Activated B cell treated with CpG ODN at 0.5 μM for 24 hours (primary cell): ENCODE data around the gene TECTA. TPM values are rescaled to one million over a fixed set of nuclear protein-coding genes. Genes with fewer than 3 reads are reported as not detected.

Experiments used
- ATAC-seq: fragments of 200-7000 bp; cut with Tn5 transposase; one replicate; pipeline ENCODE4 v1.10.0; 2021; ENCODE audit warnings: low read depth, mild to moderate bottlenecking, moderate library complexity
- CTCF ChIA-PET: fragments of 350-600 bp; sonication (Branson Sonifier 250); formaldehyde crosslinking; loops from one replicate; lab custom pipeline; 2021; ENCODE audit warnings: antibody characterized with exemption; lab: Charles Lee
- POLR2A ChIA-PET: fragments of 350-600 bp; sonication (Branson Sonifier 250); formaldehyde crosslinking; loops from one replicate; lab custom pipeline; 2021; ENCODE audit warnings: antibody characterized with exemption; lab: Charles Lee
- DNase-seq: peaks from one replicate; pipeline ENCODE4 v3.0.0; 2022
- H3K27ac Mint-ChIP-seq: one replicate; pipeline ENCODE4 v1.8.0; 2020; ENCODE audit warnings: mixed read lengths
- H3K27me3 Mint-ChIP-seq: one replicate; pipeline ENCODE4 v1.8.0; 2021; ENCODE audit warnings: mixed read lengths
- H3K36me3 Mint-ChIP-seq: one replicate; pipeline ENCODE4 v1.8.0; 2021; ENCODE audit warnings: low read depth, mixed read lengths
- H3K4me1 Mint-ChIP-seq: one replicate; pipeline ENCODE4 v1.8.0; 2021; ENCODE audit warnings: mixed read lengths
- H3K4me3 Mint-ChIP-seq: one replicate; pipeline ENCODE4 v1.8.0; 2020; ENCODE audit warnings: mild to moderate bottlenecking, mixed read lengths
- H3K9me3 Mint-ChIP-seq: one replicate; pipeline ENCODE4 v1.8.0; 2020; ENCODE audit warnings: mixed read lengths
- CTCF ChIP-seq: fragments of 200-600 bp; IDR thresholded peaks from one replicate; pipeline ENCODE4 v1.8.0; 2022; ENCODE audit warnings: antibody characterized with exemption, mild to moderate bottlenecking
- intact Hi-C: fragments of 100-400 bp; cut with micrococcal nuclease; formaldehyde crosslinking; loops from one replicate; pipeline ENCODE4 v1.15.1; 2024
- total RNA-seq: library from RNA; stranded (reverse); gene quantifications from 2 replicates; pipeline ENCODE4 v1.2.3, GENCODE V29; 2022

TECTA gene
- total RNA-seq, 1 donor from 2014 or later, result 0.24 TPM

- intact Hi-C loops, result no loop called here
- POLR2A ChIA-PET, result no interaction called here
- peaks cover 2% of the 10 kb centered on the region for H3K4me1 Mint-ChIP-seq
- no peak overlapping the region for H3K27ac Mint-ChIP-seq
- ATAC-seq (no peak), DNase-seq (no peak)
- H3K27me3 Mint-ChIP-seq, result no peaks in the 10 kb centered on the region
- no peak overlapping the region for H3K4me3 Mint-ChIP-seq
- no peak for TF ChIP-seq CTCF
- H3K9me3 Mint-ChIP-seq, result no peaks in the 10 kb centered on the region
- peaks cover 30% of the 10 kb centered on the region for H3K36me3 Mint-ChIP-seq
- CTCF ChIA-PET, result no interaction called here
These were observed 10.8 kb upstream of the TECTA start for GRCh38 chr11:121090145-121090721.

- H3K4me3 Mint-ChIP-seq, result no peak overlapping the region
- CTCF ChIA-PET, result no interaction called here
- POLR2A ChIA-PET, result no interaction called here
- no peak for ATAC-seq
- intact Hi-C loops, result no loop called here
- peaks cover 2% of the 10 kb centered on the region for H3K4me1 Mint-ChIP-seq
- no peaks in the 10 kb centered on the region for H3K27me3 Mint-ChIP-seq
- no peak overlapping the region for H3K27ac Mint-ChIP-seq
- no peak for DNase-seq
- no peak for TF ChIP-seq CTCF
- peaks cover 17% of the 10 kb centered on the region for H3K36me3 Mint-ChIP-seq
- no peaks in the 10 kb centered on the region for H3K9me3 Mint-ChIP-seq
These were observed 9.4 kb upstream of the TECTA start for GRCh38 chr11:121091492-121092152.

- Mint-ChIP-seq H3K27me3 (no peaks in the 10 kb centered on the region), H3K27ac (no peak overlapping the region)
- CTCF ChIA-PET, result no interaction called here
These were observed 5.5 kb upstream of the TECTA start for GRCh38 chr11:121095561-121095960.

GRCh38 chr11:121099364-121099763 lies 1.7 kb upstream of the TECTA start:
- Mint-ChIP-seq H3K9me3 (no peaks in the 10 kb centered on the region), H3K27ac (no peak overlapping the region), H3K27me3 (peaks cover 7% of the 10 kb centered on the region), H3K36me3 (no peaks in the 10 kb centered on the region), H3K4me1 (no peaks in the 10 kb centered on the region), H3K4me3 (no peak overlapping the region)
- no peak for ATAC-seq
- intact Hi-C loops, result no loop called here
- DNase-seq, result no peak
- ChIA-PET CTCF (interaction anchor here (1.9 kb wide), 1 partner anchor 12 kb away, joined by 6 read pairs; no protein-coding TSS in a partner anchor), POLR2A (no interaction called here)
- TF ChIP-seq CTCF, result no peak

More at GRCh38 chr11:121095561-121095960, 5.5 kb upstream of the TECTA start:
- intact Hi-C loops, result no loop called here
- Mint-ChIP-seq H3K4me3 (no peak overlapping the region), H3K36me3 (no peaks in the 10 kb centered on the region), H3K9me3 (no peaks in the 10 kb centered on the region), H3K4me1 (peaks cover 2% of the 10 kb centered on the region)
- ATAC-seq (no peak), DNase-seq (no peak)
- no peak for TF ChIP-seq CTCF
- POLR2A ChIA-PET, result no interaction called here

- intact Hi-C loops, result no loop called here
- DNase-seq (no peak), ATAC-seq (no peak)
- ChIA-PET CTCF (interaction anchor here (1.9 kb wide), 1 partner anchor 12 kb away, joined by 6 read pairs; no protein-coding TSS in a partner anchor), POLR2A (no interaction called here)
- Mint-ChIP-seq H3K27me3 (peaks cover 7% of the 10 kb centered on the region), H3K4me3 (no peak overlapping the region), H3K9me3 (no peaks in the 10 kb centered on the region), H3K27ac (no peak overlapping the region), H3K36me3 (no peaks in the 10 kb centered on the region), H3K4me1 (no peaks in the 10 kb centered on the region)
- TF ChIP-seq CTCF, result no peak
These were observed 1.2 kb upstream of the TECTA start for GRCh38 chr11:121099885-121100284.
